Measurements from ENCODE around the gene FANCF.

GRCh38 chr11:22633354-22633902, 7.8 kb upstream of the FANCF start:
- TF ChIP-seq BHLHE40 (IDR thresholded peaks at IDR 0.05; ENCODE audit: borderline replicate concordance) (no peak), TARDBP (IDR thresholded peaks at IDR 0.05) (no peak), LEF1 (IDR thresholded peaks at IDR 0.05; ENCODE audit: borderline replicate concordance) (no peak), CTBP1 (IDR thresholded peaks at IDR 0.05; ENCODE audit: borderline replicate concordance) (no peak), FOXM1 (IDR thresholded peaks at IDR 0.05; ENCODE audit: borderline replicate concordance) (no peak), ZNF384 (IDR thresholded peaks at IDR 0.05) (no peak), ARNT (IDR thresholded peaks at IDR 0.05) (no peak), NFRKB (IDR thresholded peaks at IDR 0.05) (no peak)

Measured in HEK293T (cell line).